Pons (tissue), 1 donor: ENCODE measurements around the gene PHTF1.

ENCODE experiments used
- DNase-seq: peaks from one replicate; pipeline ENCODE4 v3.0.0-alpha.2; 2016; ENCODE audit warnings: low spot score

PHTF1 gene

DNA sequence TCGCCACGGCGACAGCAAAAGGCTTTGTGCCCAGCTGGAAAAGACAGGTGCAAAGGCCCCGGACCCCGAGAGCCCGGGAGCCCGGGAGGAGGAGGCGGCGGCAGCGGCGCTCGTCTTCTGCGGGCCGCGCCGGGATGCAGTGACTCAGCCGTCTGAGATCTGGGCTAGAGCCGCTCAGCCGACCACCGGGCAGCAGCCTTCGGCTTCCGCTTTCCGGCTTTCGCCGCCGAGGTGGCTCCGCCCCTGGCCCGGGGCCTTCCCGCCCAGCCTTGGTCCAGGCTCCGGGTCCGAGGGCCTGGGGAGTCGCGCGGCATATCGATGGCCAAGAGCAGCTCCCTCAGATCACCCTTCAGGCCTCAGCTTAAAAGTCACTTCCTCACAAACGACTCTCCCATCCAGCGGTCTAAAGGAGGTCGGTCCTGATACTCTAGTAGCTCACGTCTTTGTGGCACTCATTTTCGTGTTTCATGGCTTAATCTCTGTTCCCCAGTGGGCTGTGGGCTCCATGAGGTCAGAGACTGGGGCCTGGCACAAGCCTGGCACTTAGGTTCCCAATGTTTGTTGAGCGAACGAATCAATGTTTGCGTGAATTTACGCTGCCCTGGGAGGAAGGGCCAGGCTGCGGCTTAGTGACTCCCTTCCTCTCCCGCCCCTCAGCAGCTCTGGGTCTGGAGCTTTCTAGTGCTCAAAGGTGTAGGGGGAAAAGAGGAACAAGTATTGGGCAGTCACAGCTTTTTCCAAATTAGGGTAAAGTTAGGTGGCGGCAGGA, at the start of gene PHTF1:
PHTF1 (minus strand) TSS at position 154 of the 769 bp plus-strand sequence. CDS start 783 bp downstream, outside the sequence.
- DNase-seq: peak; percentile 78

DNA sequence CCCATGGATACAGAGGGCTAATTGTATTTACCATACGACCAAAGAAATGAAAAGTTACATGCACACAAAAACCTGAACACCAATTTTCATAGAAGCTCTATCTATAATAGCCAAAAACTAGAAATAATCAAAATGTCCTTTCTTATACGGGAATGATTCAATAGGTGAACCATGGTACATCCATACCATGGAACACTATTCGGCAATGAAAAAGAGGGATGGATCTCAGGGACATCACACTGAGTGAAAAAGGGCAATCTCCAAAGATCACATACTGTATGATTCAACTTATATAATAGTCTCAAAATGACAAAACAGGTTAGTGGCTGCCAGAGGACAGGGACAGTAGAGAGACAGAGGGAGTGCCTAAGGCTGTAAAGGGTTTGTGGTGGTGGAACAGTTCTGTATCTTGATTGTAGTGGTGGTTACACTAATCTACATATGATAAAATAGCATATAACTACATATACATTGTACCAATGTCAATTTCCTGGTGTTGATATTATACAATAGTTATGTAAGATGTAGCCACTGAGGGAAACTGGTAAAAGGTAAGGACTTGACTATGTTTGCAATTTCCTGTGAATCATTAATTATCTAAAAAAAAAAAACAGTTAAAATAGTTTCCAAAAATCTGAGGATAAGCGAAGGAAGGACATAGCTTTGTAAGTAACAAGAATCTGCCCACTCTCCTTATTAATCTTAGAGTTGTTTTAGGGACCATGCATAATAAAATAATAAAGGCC, 49.3 kb upstream of the PHTF1 start:
- DNase-seq: no peak

DNA sequence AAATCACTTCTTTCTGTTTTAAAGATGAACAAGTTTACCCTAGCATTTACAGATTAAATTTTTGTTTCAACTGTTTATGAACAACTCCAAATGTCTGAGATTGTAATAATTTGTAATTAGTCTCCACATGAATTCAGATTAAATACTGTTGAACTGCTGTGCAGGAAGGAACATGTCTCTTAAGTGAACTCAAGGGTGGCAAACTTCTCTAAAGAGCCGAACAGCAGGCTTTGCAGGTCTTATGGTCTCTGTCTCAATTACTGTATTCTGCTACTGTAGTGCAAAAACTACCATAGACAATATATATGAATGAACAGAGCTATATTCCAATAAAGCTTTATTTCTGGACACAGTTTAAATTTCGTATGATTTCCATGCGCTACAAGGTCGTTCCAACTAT, 46.4 kb upstream of the PHTF1 start:
- no peak for DNase-seq

DNA sequence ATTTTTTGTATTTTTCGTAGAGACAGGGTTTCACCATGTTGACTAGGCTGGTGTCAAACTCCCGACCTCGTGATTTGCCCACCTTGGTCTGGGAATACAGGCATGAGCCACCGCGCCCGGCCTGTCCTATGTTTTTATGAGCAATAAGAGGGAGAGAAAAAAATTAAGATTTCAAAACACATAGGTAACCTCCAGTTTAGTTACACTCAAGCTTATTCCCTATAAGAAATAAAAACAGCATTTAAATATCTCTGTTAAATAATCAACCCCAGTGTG, 45.9 kb upstream of the PHTF1 start:
- no peak for DNase-seq

- no peak for DNase-seq
These were observed 45.4 kb upstream of the PHTF1 start for GRCh38 chr1:113804421-113805255.

GRCh38 chr1:113802367-113803007, 43.2 kb upstream of the PHTF1 start:
- no peak for DNase-seq

DNA sequence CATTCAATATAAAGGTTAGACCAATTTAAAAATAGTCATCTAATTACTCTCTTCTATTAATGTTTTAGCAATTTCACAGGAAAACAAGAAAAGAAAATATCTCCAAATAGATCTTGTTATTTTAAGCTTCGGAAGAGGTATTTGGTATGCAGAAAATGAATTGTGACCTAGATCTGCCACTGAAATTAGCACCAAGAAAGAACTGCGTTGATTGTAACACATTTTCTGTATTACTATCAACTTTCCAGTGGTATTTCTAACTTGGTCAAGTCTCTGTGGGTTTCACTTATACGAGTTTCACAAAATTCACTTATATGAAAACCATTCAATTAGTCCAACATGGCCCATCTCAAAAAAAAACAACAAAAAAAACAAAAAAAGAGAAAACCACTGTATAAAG, 41.2 kb upstream of the PHTF1 start:
- no peak for DNase-seq

- DNase-seq: no peak
These were observed 38.2 kb upstream of the PHTF1 start for GRCh38 chr1:113797472-113797871.

DNA sequence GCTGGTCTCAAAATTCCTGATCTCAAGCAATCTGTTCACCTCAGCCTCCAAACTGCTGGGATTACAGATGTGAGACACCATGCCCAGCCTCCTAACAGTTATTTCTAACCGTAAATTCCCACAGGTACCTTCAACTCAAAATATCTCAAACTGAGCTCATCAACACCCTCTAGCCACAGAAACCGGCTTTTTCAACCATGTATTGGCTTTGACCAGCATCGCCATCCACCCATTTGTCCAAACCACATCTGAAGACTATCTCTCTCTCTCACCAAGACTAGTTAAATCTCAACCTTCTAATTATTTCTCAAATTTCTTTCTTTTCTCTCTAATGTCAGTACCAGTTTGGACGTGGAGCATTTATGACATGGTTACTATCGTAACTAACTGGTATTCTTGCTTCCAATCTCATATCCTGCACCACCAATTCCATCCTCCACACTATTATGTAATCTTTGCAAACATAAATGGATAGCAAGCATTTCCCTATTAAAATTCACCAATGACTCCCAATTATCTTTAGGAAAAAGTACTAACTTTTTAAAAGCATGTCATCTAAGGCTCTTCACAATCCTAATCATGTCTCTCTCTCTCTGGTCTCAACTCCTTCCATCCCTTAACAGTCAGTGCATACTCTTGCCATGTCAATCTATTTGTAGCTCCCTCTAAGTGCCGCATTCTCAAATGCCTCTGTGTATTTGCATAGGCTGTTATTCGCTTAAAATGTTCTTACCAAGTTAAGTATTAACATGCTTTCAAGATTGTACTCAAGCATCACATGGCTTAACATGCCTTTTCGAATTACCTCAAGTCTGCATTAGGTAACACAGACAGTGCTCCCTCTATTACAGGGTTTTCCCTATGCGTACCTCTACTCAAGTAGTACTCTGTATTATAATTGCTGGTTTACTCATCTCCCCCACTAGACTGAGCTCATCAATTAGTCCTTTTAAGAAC, 34.9 kb upstream of the PHTF1 start:
- DNase-seq: no peak

- DNase-seq: no peak
These were observed 33.7 kb upstream of the PHTF1 start for GRCh38 chr1:113792986-113793385.

DNA sequence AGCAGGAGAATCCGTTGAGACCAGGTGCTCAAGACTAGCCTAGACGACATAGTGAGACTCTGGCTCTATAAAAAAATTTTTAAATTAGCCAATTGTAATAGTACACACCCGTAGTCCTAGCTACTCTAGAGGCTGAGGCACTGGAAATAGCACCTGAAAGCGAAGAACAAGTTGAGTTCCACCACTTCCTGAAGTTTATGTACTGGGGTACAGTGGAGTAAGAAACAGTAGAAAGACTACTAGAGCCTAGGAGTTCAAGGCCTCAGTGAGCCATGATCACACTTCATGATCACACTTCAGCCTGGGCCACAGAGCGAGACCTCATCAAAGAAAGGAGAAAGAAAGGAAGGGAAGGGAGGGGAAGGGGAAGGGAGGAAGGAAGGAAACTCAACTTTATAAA, 33.2 kb upstream of the PHTF1 start:
- DNase-seq: no peak

DNA sequence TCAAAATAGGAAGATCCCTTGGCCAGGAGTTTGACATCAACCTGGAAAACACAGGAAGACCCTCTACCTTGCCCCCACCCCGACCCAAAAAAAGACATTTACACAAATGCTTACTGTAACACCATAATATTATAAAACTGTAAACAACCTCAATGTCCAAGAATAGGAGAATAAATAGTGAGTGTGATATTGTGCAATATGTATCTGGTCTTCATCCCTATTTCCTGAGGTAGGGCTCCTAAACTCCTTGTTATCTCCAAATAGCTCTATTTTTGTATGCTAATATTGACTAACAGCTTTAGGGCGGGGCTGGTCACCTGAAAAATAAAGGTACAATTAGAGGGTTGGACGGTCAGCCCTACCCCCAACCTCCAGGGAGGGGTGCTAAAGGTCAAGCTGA, 29.5 kb upstream of the PHTF1 start:
- no peak for DNase-seq

GRCh38 chr1:113787663-113788062, 28.4 kb upstream of the PHTF1 start:
- DNase-seq: no peak

- DNase-seq: no peak
These were observed 26.8 kb upstream of the PHTF1 start for GRCh38 chr1:113786069-113786468.

- no peak for DNase-seq
These were observed 25.0 kb upstream of the PHTF1 start for GRCh38 chr1:113784104-113784779.

GRCh38 chr1:113783254-113784103, 24.2 kb upstream of the PHTF1 start:
- DNase-seq: peak; percentile 77

DNA sequence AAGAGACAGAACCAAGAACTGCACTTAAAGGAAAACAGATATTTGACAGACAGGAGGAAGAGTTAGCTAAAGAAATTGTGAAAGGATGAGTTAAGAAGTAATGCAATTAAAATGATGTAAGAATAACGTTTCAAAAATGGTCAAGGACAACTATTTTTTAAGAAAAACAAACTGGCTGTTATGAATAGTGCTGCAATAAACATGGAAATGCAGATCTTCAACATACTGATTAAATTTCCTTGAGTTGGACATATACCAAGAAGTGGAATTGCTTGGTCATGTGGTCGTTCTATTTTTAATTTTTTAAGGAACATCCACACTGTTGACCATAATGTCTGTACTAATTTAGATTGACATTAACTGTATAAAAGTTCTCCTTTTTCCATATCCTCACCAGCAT, 23.1 kb upstream of the PHTF1 start:
- no peak for DNase-seq

GRCh38 chr1:113780374-113781146, 21.3 kb upstream of the PHTF1 start:
- DNase-seq: no peak

- DNase-seq: no peak
These were observed 20.3 kb upstream of the PHTF1 start for GRCh38 chr1:113779542-113779941.
